NOMO-1 treated with DMSO at 0.1 percent for 48 hours (cell line): ENCODE data around the gene NCBP2L.
"Not testable (repeated sequence)": the region's sequence is repeated elsewhere in the genome, so short reads cannot be mapped to it uniquely, and the experiment has no call there.

Experiments used
- DNase-seq: peaks from one replicate; lab custom pipeline; 2025; ENCODE audit not compliant: unreplicated experiment; lab: John Stamatoyannopoulos, UW

The NCBP2L gene

DNA sequence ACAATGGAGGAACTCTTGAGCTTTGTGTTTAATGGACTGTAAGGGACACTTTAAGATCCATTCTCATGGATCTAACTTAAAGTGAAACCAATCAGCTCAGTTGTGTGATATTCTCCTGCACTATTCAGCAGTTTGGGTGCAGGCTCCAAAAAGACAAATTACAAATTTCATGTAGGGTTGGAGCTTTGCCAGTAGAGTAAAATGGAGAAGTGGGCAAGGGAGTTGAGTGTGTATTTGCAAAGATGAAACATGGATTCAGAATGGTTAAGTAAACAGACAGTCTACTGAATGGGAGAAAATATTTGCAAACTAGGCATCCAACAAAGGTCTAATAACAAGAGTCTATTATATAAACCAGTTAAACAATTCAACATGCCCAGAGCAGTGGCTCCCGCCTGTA, 26.9 kb downstream of the NCBP2L start:
- no peak for DNase-seq

DNA sequence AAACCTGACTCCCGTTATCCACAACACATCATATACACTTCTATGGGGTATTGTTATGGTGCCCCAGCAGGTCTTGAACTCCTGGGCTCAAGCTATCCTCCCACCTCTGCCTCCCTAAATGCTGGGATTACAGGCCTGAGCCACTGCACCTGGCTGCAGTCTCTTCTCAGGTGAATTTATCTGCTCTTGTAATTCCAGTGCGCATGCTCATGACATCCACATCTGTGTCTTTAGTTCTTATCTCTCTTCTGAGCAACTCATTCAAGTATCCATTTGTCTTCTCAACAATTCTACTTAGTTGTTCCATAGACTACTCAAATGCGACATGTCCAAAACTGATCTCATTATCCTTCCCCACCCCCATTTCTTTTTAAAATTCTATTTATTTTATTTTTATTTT, 27.6 kb downstream of the NCBP2L start:
- DNase-seq: no peak

DNA sequence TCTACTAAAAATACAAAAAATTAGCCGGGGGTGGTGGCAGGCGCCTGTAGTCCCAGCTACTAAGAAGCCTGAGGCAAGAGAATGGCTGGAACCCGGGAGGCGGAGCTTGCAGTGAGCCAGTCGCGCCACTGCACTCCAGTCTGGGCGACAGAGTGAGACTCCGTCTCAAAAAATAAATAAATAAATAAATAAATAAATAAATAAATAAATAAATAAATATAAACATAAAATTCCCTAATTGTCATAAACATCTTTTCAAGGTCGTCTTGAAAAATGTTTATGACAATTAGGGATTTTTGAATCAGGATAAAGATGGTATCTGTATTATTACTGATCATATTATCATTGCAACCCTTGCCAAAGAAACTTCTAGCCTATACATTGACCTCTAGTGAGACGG, 32.5 kb downstream of the NCBP2L start:
- DNase-seq: not testable (repeated sequence)

DNA sequence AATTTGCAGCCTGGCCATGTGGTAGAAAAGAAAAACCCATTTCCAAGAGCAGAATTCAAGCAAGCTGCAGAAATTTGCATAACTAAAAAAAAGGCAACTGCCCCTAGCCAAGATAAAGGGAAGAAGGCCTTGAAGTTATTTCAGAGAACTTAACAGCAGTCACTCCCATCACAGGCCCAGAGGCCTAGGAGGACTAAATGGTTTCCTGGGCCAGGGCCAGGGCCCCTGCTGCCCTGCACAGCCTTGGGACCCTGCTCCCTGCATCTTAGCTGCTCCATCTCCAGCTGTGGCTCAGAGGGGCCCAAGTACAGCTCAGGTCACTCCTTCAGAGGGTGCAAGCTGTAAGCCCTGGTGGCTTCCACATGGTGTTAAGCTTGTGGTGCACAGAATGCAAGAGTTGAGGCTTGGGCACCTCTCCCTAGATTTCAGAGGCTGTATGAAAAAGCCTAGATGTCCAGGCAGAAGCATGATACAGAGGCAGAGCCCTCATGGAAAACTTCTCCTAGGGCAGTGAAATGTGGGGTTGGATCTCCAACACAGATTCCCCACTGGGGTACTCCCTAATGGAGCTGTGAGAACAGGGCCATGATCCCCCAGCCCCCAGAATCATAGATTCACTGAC, 41.5 kb downstream of the NCBP2L start:
- no peak for DNase-seq

DNA sequence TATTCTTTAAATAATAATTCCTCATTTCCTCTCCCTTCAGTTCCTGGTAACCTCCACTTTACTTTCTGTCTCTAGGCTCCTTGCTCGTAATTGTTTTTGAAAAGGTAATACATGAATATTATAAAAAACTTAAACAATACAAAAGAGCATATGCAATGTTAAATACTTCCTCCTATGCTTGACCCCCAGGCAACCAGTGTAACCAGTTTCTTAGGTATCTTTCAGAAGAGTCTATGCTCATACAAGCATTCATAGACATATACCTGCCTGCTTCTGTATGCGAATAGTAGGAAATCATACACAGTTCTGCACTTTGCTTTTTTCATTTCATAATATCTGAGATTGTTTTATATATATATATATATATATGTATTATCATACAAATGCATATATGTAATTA, 45.5 kb downstream of the NCBP2L start:
- no peak for DNase-seq

DNA sequence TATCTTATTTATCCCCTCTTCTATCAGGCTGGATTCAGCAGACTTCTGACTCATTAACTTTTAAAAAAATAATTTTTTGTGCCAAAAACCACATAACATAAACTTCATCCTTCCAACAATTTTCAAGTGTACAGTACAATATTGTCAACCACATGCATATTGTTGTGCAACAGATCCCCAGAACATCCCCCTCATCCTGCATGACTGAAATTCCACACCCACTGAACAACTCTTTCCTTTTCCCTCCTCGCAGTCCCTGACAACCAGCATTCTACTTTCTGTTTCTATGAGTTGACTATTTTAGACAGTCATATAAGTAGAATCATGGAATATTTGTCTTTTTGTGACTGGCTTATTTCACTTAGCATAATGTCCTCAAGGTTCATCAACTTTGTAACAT, 45.9 kb downstream of the NCBP2L start:
- DNase-seq: no peak

DNA sequence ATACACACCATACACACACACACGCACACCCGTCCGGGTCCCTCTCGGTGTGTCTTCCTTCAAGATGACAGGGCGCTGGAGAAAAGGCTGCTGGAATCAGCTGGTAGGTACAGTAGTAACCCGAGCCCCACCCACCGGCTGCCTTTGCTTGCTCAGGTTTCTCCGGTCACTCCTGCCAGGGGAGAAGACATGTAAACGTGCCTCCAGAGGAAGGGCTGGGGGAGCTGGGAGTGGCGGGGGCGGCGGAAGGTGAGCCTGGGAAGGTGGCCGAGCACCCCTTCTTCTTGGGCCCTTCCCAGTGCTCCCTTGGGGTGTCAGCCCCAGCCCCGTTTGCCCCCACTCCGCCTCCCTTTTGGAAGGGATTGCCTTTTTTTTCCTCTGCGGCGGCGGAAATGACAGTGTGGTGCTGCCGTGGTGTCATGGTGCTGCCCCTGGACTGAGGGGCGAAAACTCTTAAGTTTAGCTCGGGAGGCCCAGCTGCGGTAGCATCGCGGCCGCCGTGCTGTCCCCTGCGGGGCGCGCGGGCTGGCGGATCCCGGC, 48.2 kb downstream of the NCBP2L start, which contains the start of gene MID2:
MID2 (plus strand) TSS at position 169 of the 540 bp plus-strand sequence. CDS start 561 bp downstream, outside the sequence.
- no peak for DNase-seq

DNA sequence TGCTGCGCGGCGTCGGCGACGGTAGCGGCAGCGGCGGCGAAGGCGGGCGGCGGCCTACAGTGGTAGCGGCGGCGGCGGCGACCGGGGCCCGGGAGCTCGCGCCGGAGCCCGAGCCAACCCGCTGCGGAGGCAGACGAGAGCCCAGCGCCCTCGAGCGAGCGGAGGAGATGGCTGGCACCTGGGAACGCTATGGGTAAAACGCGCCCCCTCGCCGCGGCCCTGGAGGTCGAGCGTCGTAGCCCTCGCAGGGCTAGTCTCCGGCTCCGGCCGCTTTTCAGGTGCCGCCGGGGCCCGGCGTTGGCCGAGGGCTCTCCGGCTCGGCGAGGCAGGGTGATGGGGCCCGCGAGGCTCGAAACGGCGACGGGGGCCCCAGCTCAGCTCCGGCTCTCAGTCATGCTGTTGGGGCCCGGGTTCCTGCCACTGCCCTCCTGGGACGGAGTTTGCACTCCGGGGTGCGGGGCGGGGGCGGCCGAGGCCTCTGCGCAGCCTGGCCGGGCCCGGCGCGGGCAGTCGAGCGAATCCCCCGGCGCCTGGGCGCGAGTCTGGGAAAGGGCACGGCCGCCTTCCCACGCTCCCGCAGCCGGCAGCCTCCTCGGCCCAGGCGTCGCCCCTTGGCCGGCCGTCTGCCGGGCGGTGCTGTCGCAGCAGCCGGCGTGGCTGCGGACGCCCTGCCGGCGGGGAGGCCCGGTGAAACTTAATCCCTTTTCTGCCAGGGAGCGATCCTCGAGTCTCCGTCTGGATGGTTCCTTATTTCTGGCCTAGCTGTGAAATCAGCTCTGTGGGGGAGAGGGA, 48.9 kb downstream of the NCBP2L start:
- DNase-seq: no peak

DNA sequence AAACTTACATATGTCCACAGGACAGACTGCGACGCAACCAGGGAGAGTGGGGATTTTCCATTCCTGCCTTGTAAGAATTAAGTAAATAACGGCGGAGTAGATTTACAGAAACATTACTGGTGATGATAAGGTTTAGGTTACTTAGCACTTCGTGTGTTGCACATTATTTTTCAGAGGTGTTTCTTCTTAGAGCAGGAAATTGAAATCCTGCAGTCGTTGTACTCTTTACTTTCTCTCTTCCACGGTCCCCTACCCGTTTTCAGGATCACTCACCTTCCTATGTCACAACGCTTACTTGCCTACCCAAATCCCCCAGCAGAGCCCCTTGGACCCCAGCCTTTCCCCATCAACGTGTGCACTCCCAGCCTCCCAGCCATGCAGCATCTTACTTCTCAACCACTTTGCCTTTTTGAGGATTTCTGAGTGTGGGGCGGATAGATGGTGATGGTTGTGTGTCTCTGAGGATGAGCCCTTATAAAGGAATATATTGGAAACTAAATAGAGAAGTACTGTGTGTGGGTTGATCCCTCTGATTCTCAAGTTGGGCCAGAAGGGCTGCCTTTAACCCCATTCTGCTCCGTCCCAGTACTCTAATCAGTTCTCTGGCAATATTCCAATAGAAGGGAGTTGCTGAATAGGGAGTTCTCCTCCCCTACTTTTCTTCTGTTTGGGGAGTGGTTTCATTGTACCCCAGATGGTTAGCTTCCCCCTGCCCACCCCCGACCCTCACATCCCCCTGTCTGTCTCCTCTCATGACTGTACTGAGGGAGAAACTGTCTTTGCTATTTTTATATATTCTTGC, 49.7 kb downstream of the NCBP2L start:
- DNase-seq: no peak

DNA sequence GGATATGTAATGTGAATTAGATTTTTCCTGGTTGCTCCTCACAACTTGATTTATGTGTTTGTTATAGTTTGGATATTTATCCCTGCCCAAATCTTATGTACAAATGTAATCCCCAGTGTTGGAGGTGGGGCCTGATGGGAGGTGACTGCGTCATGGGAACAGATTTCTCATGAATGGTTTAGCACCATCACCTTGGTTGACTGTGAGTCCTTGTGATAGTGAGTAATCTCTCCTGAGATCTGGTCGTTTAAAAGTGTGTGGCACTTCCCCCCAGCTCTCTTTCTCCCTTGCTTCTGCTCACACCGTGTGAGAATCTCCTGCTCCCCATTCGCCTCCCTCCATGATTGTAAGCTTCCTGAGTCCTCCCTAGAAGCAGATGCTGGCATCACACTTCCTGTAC, 50.3 kb downstream of the NCBP2L start:
- no peak for DNase-seq

DNA sequence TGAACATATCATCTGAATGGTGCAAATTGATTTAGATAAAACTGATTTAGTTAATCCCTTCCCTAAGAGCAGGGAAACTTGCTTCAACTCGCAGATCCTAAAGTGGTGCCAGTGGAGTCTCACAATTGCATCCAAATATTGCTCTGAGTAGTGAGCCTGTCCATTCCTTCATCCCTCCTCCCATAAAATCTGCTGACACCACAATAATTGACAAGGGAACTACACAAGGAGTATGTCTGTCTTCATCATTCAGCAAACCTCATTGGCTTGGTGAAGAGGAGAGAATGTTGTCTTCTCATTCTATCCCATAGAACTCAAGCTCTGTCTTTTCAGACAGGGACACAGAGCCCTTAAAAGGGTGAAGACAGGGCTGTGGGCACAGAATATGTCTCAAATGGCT, 52.3 kb downstream of the NCBP2L start:
- no peak for DNase-seq

DNA sequence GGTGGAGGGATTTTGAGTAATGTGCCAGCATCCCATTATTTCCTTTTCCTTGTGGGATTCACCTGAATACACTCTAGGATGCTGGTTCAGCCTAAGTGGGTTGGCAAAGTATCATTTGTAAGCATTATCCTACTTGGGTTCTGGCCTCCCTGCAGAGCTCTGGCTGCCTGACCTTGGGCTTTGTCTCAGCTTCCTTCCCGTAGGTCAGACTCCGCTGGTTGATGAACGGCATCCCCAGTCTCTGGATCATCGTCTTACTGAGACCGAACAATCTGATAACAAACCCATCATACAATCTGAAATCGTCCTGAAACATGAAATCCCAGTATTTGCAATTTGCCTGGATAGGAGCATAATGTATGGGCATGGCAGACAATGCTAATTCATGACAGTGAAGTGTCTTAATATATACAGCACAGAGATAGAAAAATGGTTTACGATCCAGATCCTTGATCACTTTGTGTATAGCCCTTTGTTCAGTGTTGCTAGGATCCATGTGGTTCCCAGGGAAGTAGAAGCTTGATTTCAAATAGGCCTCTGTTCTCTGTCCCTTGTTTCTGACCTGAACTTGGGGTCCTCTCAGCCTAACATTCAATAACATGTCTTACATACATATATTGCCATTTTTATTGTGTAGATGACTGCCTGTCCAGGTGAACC, 53.7 kb downstream of the NCBP2L start:
- DNase-seq: no peak

DNA sequence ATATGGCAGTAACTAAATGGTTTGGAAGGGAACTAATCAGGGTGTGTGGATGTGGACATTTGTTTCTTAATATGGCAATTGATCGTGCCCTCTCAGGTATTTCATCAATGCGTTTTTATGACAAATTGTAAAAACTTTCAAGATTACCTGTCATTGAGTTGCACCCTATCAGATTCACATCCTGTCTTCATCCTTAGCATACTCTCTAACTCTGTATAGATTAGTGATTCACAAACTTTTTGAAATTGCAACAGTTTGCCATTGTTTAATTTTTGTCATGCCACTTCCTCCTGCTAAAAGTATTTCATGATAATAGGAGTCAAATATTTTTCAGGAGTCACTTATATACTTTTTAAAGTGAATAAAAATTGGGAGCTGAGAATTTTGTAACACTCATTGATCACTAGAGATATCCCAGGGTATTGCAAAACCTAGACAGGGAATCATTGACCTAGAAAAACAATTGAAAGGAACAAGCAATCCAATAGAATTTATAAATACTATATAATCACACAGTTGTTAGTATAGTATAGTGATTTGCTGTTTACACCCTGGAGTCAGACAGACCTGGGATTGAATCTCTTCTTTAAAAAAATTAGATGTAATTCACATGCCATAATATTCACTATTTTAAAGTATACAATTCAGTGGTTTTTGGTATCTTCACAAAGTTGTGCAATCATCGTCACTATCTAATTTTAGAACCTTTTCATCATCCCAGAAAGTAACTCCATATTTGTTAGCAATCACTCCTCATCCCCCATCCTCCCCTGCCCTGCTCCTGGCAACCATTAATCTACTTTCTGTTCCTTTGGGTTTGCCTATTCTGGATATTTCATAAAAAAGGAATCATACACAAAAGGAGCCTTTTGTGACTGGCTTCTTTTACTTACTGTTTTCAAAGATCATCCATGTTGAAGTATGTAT, 57.0 kb downstream of the NCBP2L start:
- DNase-seq: no peak

DNA sequence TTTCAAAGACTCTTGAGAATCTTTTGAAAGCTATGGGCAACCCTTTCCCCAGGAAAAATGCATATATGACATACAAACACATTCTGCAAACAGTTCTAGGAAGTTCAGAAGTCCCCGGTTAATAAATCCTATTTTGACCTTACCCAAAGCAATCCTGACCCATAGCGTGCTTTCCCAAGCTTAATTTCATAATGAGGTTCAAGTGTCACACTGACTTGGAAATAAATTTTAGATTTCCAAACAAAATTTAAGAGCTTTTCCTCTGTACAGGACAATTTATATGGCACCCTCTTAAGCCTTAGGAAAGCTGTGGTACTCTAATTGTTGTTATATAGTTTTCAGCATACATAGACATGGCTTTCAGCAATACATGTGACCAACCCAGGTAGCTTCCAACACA, 59.4 kb downstream of the NCBP2L start:
- DNase-seq: no peak

DNA sequence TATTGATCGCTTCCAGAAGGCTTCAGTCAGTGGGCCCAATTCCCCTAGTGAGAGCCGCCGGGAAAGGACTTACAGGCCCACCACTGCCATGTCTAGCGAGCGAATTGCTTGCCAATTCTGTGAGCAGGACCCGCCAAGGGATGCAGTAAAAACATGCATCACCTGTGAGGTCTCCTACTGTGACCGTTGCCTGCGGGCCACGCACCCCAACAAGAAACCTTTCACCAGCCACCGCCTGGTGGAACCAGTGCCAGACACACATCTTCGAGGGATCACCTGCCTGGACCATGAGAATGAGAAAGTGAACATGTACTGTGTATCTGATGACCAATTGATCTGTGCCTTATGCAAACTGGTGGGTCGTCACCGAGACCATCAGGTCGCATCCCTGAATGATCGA, 63.4 kb downstream of the NCBP2L start:
- DNase-seq: no peak

DNA sequence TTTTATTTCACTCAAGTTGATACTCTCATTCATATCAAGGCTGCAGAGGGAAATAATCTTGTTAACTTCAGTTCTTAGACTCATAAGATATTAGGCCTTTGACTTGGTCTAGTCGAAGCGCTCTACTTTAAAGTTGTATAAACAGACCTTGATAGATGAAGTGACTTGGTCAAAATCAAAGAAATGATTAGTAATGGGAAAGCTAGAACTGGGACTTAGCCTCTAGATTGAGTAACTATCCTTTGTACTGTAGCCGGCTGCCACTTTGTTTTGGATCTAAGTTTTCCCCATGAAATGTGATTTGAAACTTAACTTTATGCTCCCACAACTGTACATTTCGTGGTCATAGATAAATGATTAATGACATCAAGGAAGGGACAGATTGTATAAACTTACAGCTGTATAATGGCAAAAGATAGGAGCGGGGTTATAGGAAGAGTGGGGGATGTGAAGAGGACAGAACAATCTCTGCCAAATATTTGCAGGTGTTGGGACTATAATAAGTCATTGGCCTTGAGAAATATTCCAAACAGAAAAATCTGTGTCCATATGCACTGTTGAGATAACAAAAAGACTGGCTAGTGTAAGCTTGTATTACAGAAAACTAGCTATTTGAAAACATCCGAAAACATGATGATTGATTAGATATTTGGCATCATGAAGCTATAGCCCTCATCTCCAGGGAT, 65.3 kb downstream of the NCBP2L start:
- DNase-seq: no peak
